CD8-positive, alpha-beta memory T cell (primary cell): ENCODE data around the gene E2F6. TPM values are rescaled to one million over a fixed set of nuclear protein-coding genes. Genes with fewer than 3 reads are reported as not detected.

Experiments used
- CTCF ChIA-PET: fragments of 350-600 bp; sonication (Branson Sonifier 250); formaldehyde crosslinking; loops from one replicate; lab custom pipeline; 2021; ENCODE audit warnings: antibody characterized with exemption; lab: Charles Lee
- POLR2A ChIA-PET: fragments of 350-600 bp; sonication (Branson Sonifier 250); formaldehyde crosslinking; loops from one replicate; lab custom pipeline; 2021; ENCODE audit warnings: antibody characterized with exemption; lab: Charles Lee
- DNase-seq, 5 donors: peaks; one replicate each; pipeline versions ENCODE4 v3.0.0 to v3.0.0-alpha.2; 2020 to 2022; ENCODE audit warnings: mixed read lengths in 1 of 5
- H3K27ac ChIP-seq: one replicate; pipeline ENCODE4 v1.7.0; 2013; ENCODE audit warnings: low read depth, mild to moderate bottlenecking, low read length, moderate library complexity
- H3K27me3 ChIP-seq: 2 replicates; pipeline ENCODE4 v1.7.0; 2013; ENCODE audit warnings: low read length, mild to moderate bottlenecking; ENCODE audit not compliant: insufficient read depth, poor library complexity, severe bottlenecking
- H3K36me3 ChIP-seq: 2 replicates; pipeline ENCODE4 v1.7.0; 2013; ENCODE audit warnings: mild to moderate bottlenecking, low read length, moderate library complexity; ENCODE audit not compliant: insufficient read depth
- H3K4me1 ChIP-seq: 2 replicates; pipeline ENCODE4 v1.7.0; 2013; ENCODE audit warnings: mild to moderate bottlenecking, low read length, moderate library complexity; ENCODE audit not compliant: insufficient read depth
- H3K4me3 ChIP-seq: 2 replicates; pipeline ENCODE4 v1.7.0; 2013; ENCODE audit warnings: mild to moderate bottlenecking, low read length
- H3K9me3 ChIP-seq: 2 replicates; pipeline ENCODE4 v1.7.0; 2013; ENCODE audit warnings: mild to moderate bottlenecking, low read length
- H3K27ac Mint-ChIP-seq, 8 donors: one replicate each; pipeline ENCODE4 v1.8.0; 2020 to 2021; ENCODE audit warnings: mixed read lengths in 8 of 8, mild to moderate bottlenecking in 6 of 8, inconsistent platforms in 3 of 8, moderate library complexity in 3 of 8
- H3K27me3 Mint-ChIP-seq, 2 donors: one replicate each; pipeline ENCODE4 v1.8.0; 2020 to 2021; ENCODE audit warnings: mixed read lengths in 2 of 2, mild to moderate bottlenecking in 1 of 2, moderate library complexity in 1 of 2
- H3K36me3 Mint-ChIP-seq, 3 donors: one replicate each; pipeline ENCODE4 v1.8.0; 2020 to 2021; ENCODE audit warnings: mixed read lengths in 3 of 3, inconsistent platforms in 1 of 3, mild to moderate bottlenecking in 1 of 3
- H3K4me1 Mint-ChIP-seq, 3 donors: one replicate each; pipeline ENCODE4 v1.8.0; 2020 to 2021; ENCODE audit warnings: mixed read lengths in 3 of 3, inconsistent platforms in 1 of 3, mild to moderate bottlenecking in 1 of 3
- H3K4me3 Mint-ChIP-seq, 7 donors: one replicate each; pipeline ENCODE4 v1.8.0; 2020 to 2021; ENCODE audit warnings: mixed read lengths in 7 of 7, mild to moderate bottlenecking in 6 of 7, moderate library complexity in 4 of 7, inconsistent platforms in 2 of 7
- H3K9me3 Mint-ChIP-seq, 5 donors: one replicate each; pipeline ENCODE4 v1.8.0; 2020 to 2022; ENCODE audit warnings: mixed read lengths in 5 of 5, mild to moderate bottlenecking in 3 of 5, moderate library complexity in 2 of 5, inconsistent platforms in 1 of 5
- polyA plus RNA-seq: library from polyadenylated mRNA; unstranded; fragments of 300-500 nt; fragmentation: Illumina TruSeq; gene quantifications from one replicate; pipeline ENCODE4 v1.2.3, GENCODE V29; 2021
- total RNA-seq, 2 experiments: library from RNA; stranded (reverse); gene quantifications; one replicate each; pipeline ENCODE4 v1.2.3, GENCODE V29; 2021

E2F6 gene
- total and polyA plus RNA-seq, 3 experiments from 2014 or later, result 4.5 to 14.7 (median 13.9) TPM

GRCh38 chr2:11430729-11431128 is 35.2 kb downstream of the E2F6 start:
- H3K27me3 Mint-ChIP-seq, result no peaks in the 10 kb centered on the region
- no peaks in the 10 kb centered on the region for H3K4me1 Mint-ChIP-seq
- H3K36me3 Mint-ChIP-seq, result peaks cover 0 to 6% (median 2%) of the 10 kb centered on the region in 3 donors
- H3K27ac ChIP-seq, result no peak overlapping the region
- CTCF ChIA-PET, result no interaction called here
- H3K4me1 ChIP-seq, result no peaks in the 10 kb centered on the region
- no peaks in the 10 kb centered on the region for H3K9me3 ChIP-seq
- no peaks in the 10 kb centered on the region for H3K27me3 ChIP-seq
- H3K36me3 ChIP-seq, result no peaks in the 10 kb centered on the region
- POLR2A ChIA-PET, result no interaction called here
- H3K9me3 Mint-ChIP-seq, result no peaks in the 10 kb centered on the region
- H3K4me3 Mint-ChIP-seq, result no peak overlapping the region
- no peak overlapping the region for H3K4me3 ChIP-seq
- H3K27ac Mint-ChIP-seq, result no peak overlapping the region
- DNase-seq, result no peak

GRCh38 chr2:11427224-11427623 is 38.7 kb downstream of the E2F6 start:
- POLR2A ChIA-PET, result no interaction called here
- Mint-ChIP-seq H3K36me3 (peaks cover 0 to 2% (median 0%) of the 10 kb centered on the region in 3 donors), H3K4me3 (no peak overlapping the region), H3K27me3 (no peaks in the 10 kb centered on the region), H3K9me3 (no peaks in the 10 kb centered on the region), H3K4me1 (no peaks in the 10 kb centered on the region), H3K27ac (no peak overlapping the region)
- H3K27me3 ChIP-seq, result no peaks in the 10 kb centered on the region
- no peaks in the 10 kb centered on the region for H3K9me3 ChIP-seq
- DNase-seq, result no peak
- H3K4me3 ChIP-seq, result no peak overlapping the region
- no peak overlapping the region for H3K27ac ChIP-seq
- no peaks in the 10 kb centered on the region for H3K4me1 ChIP-seq
- CTCF ChIA-PET, result no interaction called here
- no peaks in the 10 kb centered on the region for H3K36me3 ChIP-seq

- POLR2A ChIA-PET, result no interaction called here
- Histone ChIP-seq H3K27ac (no peak overlapping the region), H3K9me3 (peaks cover 4% of the 10 kb centered on the region), H3K4me3 (no peak overlapping the region), H3K4me1 (no peaks in the 10 kb centered on the region), H3K36me3 (no peaks in the 10 kb centered on the region), H3K27me3 (no peaks in the 10 kb centered on the region)
- Mint-ChIP-seq H3K4me3 (no peak overlapping the region), H3K4me1 (no peaks in the 10 kb centered on the region), H3K36me3 (no peaks in the 10 kb centered on the region), H3K9me3 (peaks cover 1 to 6% (median 5%) of the 10 kb centered on the region in 5 donors), H3K27ac (no peak overlapping the region), H3K27me3 (no peaks in the 10 kb centered on the region)
- DNase-seq, result no peak
- CTCF ChIA-PET, result no interaction called here
Measured at GRCh38 chr2:11422901-11423435, 43.0 kb downstream of the E2F6 start.

GRCh38 chr2:11422491-11422865 is 43.5 kb downstream of the E2F6 start:
- no peak overlapping the region for H3K4me3 ChIP-seq
- H3K9me3 ChIP-seq, result peaks cover 5% of the 10 kb centered on the region
- no peak overlapping the region for H3K27ac ChIP-seq
- H3K36me3 ChIP-seq, result no peaks in the 10 kb centered on the region
- Mint-ChIP-seq H3K27me3 (no peaks in the 10 kb centered on the region), H3K4me1 (no peaks in the 10 kb centered on the region), H3K27ac (no peak overlapping the region), H3K9me3 (peaks cover 2 to 8% (median 6%) of the 10 kb centered on the region in 5 donors), H3K36me3 (no peaks in the 10 kb centered on the region), H3K4me3 (no peak overlapping the region)
- ChIA-PET CTCF (no interaction called here), POLR2A (no interaction called here)
- no peak for DNase-seq
- no peaks in the 10 kb centered on the region for H3K4me1 ChIP-seq
- no peaks in the 10 kb centered on the region for H3K27me3 ChIP-seq

GRCh38 chr2:11421863-11422490 is 44.0 kb downstream of the E2F6 start:
- H3K9me3 Mint-ChIP-seq, result peaks cover 2 to 10% (median 7%) of the 10 kb centered on the region in 5 donors
- H3K36me3 Mint-ChIP-seq, result peaks cover 0 to 4% (median 0%) of the 10 kb centered on the region in 3 donors
- Histone ChIP-seq H3K4me3 (no peak overlapping the region), H3K36me3 (no peaks in the 10 kb centered on the region), H3K27me3 (no peaks in the 10 kb centered on the region), H3K27ac (no peak overlapping the region), H3K4me1 (no peaks in the 10 kb centered on the region), H3K9me3 (peaks cover 5% of the 10 kb centered on the region)
- ChIA-PET CTCF (no interaction called here), POLR2A (no interaction called here)
- no peak overlapping the region for H3K27ac Mint-ChIP-seq
- no peaks in the 10 kb centered on the region for H3K4me1 Mint-ChIP-seq
- H3K4me3 Mint-ChIP-seq, result no peak overlapping the region
- DNase-seq, result no peak
- no peaks in the 10 kb centered on the region for H3K27me3 Mint-ChIP-seq

- H3K4me3 Mint-ChIP-seq, result no peak overlapping the region
- no peaks in the 10 kb centered on the region for H3K27me3 ChIP-seq
- no peak for DNase-seq
- POLR2A ChIA-PET, result no interaction called here
- no peak overlapping the region for H3K27ac Mint-ChIP-seq
- H3K36me3 Mint-ChIP-seq, result peaks cover 0 to 14% (median 2%) of the 10 kb centered on the region in 3 donors
- no peak overlapping the region for H3K4me3 ChIP-seq
- CTCF ChIA-PET, result no interaction called here
- H3K27me3 Mint-ChIP-seq, result peaks cover 0 to 7% of the 10 kb centered on the region in 2 donors
- H3K9me3 ChIP-seq, result peaks cover 5% of the 10 kb centered on the region
- H3K36me3 ChIP-seq, result no peaks in the 10 kb centered on the region
- H3K4me1 Mint-ChIP-seq, result no peaks in the 10 kb centered on the region
- H3K4me1 ChIP-seq, result no peaks in the 10 kb centered on the region
- peaks cover 2 to 11% (median 9%) of the 10 kb centered on the region in 5 donors for H3K9me3 Mint-ChIP-seq
- no peak overlapping the region for H3K27ac ChIP-seq
Measured at GRCh38 chr2:11420671-11421070, 45.3 kb downstream of the E2F6 start.

- Mint-ChIP-seq H3K4me1 (no peaks in the 10 kb centered on the region), H3K36me3 (peaks cover 0 to 15% (median 2%) of the 10 kb centered on the region in 3 donors), H3K9me3 (peaks cover 4 to 11% (median 9%) of the 10 kb centered on the region in 5 donors), H3K27me3 (peaks cover 2 to 10% of the 10 kb centered on the region in 2 donors), H3K27ac (peak overlapping the region in 1 of 8 donors; percentile 57), H3K4me3 (no peak overlapping the region)
- Histone ChIP-seq H3K27me3 (no peaks in the 10 kb centered on the region), H3K4me3 (no peak overlapping the region), H3K4me1 (no peaks in the 10 kb centered on the region), H3K36me3 (no peaks in the 10 kb centered on the region), H3K9me3 (peaks cover 5% of the 10 kb centered on the region), H3K27ac (no peak overlapping the region)
- DNase-seq, result no peak
- ChIA-PET POLR2A (no interaction called here), CTCF (no interaction called here)
Measured at GRCh38 chr2:11420190-11420589, 45.8 kb downstream of the E2F6 start.

- no peak overlapping the region for H3K4me3 Mint-ChIP-seq
- peaks cover 5% of the 10 kb centered on the region for H3K9me3 ChIP-seq
- ChIA-PET POLR2A (no interaction called here), CTCF (no interaction called here)
- no peaks in the 10 kb centered on the region for H3K27me3 ChIP-seq
- peaks cover 0 to 15% (median 2%) of the 10 kb centered on the region in 3 donors for H3K36me3 Mint-ChIP-seq
- DNase-seq, result no peak
- H3K36me3 ChIP-seq, result no peaks in the 10 kb centered on the region
- H3K4me1 Mint-ChIP-seq, result no peaks in the 10 kb centered on the region
- H3K27ac Mint-ChIP-seq, result peak overlapping the region in 1 of 8 donors; percentile 57
- H3K4me3 ChIP-seq, result no peak overlapping the region
- peaks cover 2 to 12% of the 10 kb centered on the region in 2 donors for H3K27me3 Mint-ChIP-seq
- no peak overlapping the region for H3K27ac ChIP-seq
- H3K9me3 Mint-ChIP-seq, result peaks cover 4 to 11% (median 9%) of the 10 kb centered on the region in 5 donors
- no peaks in the 10 kb centered on the region for H3K4me1 ChIP-seq
Measured at GRCh38 chr2:11419781-11420180, 46.2 kb downstream of the E2F6 start.
